ENCODE results near the gene PXDN. TPM values are rescaled to one million over a fixed set of nuclear protein-coding genes. Genes with fewer than 3 reads are reported as not detected.
"Not testable (repeated sequence)": the region's sequence is repeated elsewhere in the genome, so short reads cannot be mapped to it uniquely, and the experiment has no call there.

Gene PXDN
- total RNA-seq, 1 experiment from 2014 or later = 3.1 TPM

DNA sequence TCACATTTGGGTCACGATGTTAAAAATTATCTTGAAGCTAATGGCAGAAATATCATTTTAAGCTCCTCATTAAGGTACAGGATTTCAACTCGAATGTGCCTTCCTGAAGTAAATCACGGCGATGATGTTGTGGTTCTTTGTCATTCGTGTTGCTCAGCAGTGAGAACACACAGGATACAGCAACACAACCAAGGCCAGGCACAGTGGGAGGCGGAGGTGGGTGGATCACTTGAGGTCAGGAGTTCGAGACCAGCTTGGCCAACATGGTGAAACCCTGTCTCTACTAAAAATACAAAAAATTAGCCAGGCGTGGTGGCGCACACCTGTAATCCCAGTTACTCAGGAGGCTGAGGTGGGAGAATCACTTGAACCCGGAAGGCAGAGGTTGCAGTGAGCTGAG, 43.9 kb downstream of the PXDN start:
- DNase-seq (ENCODE audit: low read depth, low spot score); in situ Hi-C loops (cut with HindIII; ENCODE audit: low pct_unique_long_range_greater_than_20kb, low sequenced_read_pairs): not testable (repeated sequence)

DNA sequence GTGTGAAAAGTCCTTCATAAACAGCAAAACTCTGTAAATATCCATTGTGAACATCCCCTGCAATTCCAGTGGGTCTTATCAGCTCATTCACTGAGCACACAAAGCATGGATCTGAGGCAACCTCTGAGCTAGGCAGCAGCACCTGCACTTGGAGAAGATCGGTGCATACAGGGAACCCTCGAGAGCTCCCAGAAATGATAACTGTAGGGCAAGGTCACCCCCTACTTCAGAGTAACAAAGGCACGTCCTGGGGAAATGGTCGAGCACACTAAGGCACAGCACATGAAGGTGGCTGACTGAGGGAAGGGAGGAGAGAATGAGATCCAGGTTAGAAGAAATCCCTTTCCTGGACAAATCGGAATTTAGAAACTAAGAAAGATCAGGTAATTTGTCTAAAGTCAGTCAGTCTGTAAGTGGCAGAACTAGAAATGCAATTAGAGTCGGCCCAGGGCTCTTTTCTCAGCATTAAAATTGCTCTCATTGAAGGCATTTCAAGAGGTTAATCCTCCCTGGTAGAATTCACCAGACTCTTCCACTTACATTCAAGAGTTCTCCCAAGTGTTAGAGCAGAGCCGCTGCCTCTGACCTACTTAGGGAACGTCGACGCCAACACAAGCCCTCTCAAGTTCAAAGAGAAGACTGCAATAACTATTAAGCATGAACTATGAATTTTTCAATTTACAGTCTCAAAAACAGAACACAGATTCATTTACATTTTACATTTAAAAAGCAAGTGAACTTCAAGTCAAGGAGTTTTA, 45.9 kb downstream of the PXDN start:
- DNase-seq (ENCODE audit: low read depth, low spot score) = no peak

DNA sequence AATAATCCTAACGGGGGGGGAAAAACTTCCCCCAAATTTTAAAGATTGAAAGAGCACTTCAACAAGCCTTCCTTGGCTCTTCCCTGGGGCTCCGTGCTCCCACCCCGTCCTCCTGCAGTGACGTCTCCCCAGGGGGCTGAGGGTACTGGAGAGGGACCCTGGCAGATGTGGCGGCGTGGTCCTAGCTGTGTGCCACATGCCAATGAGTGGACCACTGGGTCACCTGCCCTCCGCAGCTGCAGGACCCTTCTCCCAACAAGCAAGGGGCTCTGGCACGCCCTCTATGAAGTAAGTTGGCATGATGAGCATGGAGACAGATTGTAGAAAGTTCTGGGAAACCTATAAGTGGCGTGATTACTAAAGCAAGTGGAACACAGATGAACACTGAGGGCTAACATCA, 46.7 kb downstream of the PXDN start:
- in situ Hi-C loops (cut with HindIII; ENCODE audit: low pct_unique_long_range_greater_than_20kb, low sequenced_read_pairs) = no loop called here
- DNase-seq (ENCODE audit: low read depth, low spot score) = no peak

More for the DNA sequence above, 45.9 kb downstream of the PXDN start:
- in situ Hi-C loops (cut with HindIII; ENCODE audit: low pct_unique_long_range_greater_than_20kb, low sequenced_read_pairs) = no loop called here

DNA sequence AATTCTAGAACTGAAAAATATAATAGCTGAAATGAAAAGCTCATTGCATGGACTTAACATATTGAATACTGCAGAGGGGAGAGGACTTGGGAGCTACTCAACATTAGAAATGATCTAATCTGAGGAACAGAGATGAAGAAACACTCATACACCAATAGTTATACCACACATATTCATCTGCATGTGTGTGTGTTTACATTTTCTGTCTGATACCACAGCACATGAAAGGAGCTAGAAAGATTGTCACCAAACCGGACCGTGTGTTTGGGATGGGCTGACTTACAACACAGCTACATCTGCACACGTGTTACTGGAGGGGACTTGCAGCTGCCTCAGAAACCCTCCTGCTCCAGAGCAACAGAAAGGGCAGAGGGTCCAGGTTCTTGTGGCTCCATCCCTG, 47.8 kb downstream of the PXDN start:
- in situ Hi-C loops (cut with HindIII; ENCODE audit: low pct_unique_long_range_greater_than_20kb, low sequenced_read_pairs) = no loop called here
- no peak for DNase-seq (ENCODE audit: low read depth, low spot score)

DNA sequence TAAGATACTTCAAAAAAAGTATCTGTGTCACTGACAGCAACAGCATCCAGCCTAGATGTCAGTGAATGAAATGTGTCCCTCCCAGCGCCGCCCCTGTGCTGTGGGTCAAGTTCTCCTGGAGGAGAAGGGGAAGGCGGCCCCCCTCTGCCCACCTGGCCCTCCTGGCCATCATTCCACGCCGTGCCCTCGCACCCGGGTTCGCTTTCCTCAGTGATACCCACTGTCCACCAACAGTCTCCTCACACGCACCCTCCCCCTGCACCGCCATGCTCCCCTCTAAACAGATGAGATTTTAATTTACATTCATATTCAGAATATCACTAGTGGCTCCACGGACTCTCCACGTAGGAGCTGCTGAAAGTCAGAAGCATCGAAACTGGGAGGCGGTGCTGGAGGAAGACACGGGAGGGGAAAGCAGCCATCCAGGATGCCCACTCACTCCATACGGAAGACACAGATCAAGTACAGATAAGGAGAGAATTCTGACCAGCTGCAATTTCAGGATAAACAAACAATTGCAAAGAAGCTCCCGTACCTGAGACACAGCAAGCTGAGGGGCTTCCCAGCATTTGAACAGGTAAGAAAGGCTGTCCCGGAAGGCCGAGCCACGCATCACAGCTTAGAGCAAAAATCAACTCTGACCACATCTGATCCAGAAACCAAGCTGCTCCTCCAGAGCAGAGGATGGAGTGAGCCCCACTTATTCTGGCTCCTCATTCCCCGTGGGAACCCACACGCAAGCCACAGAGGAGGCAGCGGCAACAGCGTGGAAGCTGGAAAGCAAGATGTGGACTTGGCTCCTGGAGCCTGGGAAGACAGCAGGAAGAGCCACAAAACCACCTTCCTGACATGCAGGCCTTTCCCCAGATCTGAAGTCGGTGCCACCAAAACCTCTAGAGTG, 49.7 kb downstream of the PXDN start:
- no peak for DNase-seq (ENCODE audit: low read depth, low spot score)
- in situ Hi-C loops (cut with HindIII; ENCODE audit: low pct_unique_long_range_greater_than_20kb, low sequenced_read_pairs) = no loop called here

DNA sequence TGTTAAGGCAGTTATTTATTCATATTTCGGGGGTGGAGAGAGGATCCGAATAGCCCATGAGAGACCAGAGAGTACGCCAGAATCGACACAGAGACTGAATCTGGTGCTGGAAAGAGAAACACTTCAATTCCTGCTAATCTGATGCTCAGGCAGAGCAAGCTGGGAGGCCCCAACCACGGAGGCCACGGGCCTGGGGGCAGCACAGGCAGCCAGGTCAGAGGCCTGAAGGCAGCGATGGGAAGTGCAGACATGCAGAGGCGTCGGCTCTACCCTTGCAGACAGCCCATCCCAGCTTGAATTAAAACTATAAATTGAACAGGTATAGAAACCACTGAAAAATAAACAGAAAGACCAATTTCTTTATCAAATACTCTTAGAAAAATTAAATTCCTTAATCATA, 50.6 kb downstream of the PXDN start:
- no peak for DNase-seq (ENCODE audit: low read depth, low spot score)
- in situ Hi-C loops (cut with HindIII; ENCODE audit: low pct_unique_long_range_greater_than_20kb, low sequenced_read_pairs) = no loop called here

- in situ Hi-C loops (cut with HindIII; ENCODE audit: low pct_unique_long_range_greater_than_20kb, low sequenced_read_pairs) = no loop called here
- DNase-seq (ENCODE audit: low read depth, low spot score) = no peak
Measured at GRCh38 chr2:1692342-1692741, 52.0 kb downstream of the PXDN start.

- no peak for DNase-seq (ENCODE audit: low read depth, low spot score)
- in situ Hi-C loops (cut with HindIII; ENCODE audit: low pct_unique_long_range_greater_than_20kb, low sequenced_read_pairs) = no loop called here
Measured at GRCh38 chr2:1691366-1691765, 52.9 kb downstream of the PXDN start.

GRCh38 chr2:1690056-1690775, 54.1 kb downstream of the PXDN start:
- DNase-seq (ENCODE audit: low read depth, low spot score) = no peak

GRCh38 chr2:1688859-1689258, 55.5 kb downstream of the PXDN start:
- in situ Hi-C loops (cut with HindIII; ENCODE audit: low pct_unique_long_range_greater_than_20kb, low sequenced_read_pairs) = no loop called here
- no peak for DNase-seq (ENCODE audit: low read depth, low spot score)

More at GRCh38 chr2:1690056-1690775, 54.1 kb downstream of the PXDN start:
- in situ Hi-C loops (cut with HindIII; ENCODE audit: low pct_unique_long_range_greater_than_20kb, low sequenced_read_pairs) = no loop called here

DNA sequence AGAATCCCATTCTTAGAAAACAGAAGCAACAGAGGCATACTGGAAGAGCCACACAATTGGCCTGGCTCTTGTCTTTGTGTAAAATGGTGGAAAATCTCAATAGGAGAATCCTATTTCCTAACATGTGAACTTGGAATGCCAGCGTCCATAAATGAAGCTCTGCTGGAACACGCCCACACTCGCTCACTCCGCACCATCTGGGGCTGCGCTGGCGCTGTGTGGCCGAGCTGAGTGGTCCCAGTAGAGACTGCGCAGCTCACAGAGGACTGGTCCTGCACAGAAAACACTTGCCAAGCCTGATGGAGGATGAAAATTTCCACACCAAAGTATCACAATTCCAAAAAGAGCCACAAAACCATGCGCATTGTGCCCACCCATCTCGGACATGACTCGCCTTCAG, 56.2 kb downstream of the PXDN start:
- no peak for DNase-seq (ENCODE audit: low read depth, low spot score)
- in situ Hi-C loops (cut with HindIII; ENCODE audit: low pct_unique_long_range_greater_than_20kb, low sequenced_read_pairs) = no loop called here

GRCh38 chr2:1687254-1687653, 57.1 kb downstream of the PXDN start:
- in situ Hi-C loops (cut with HindIII; ENCODE audit: low pct_unique_long_range_greater_than_20kb, low sequenced_read_pairs) = no loop called here
- no peak for DNase-seq (ENCODE audit: low read depth, low spot score)

- in situ Hi-C loops (cut with HindIII; ENCODE audit: low pct_unique_long_range_greater_than_20kb, low sequenced_read_pairs) = no loop called here
- DNase-seq (ENCODE audit: low read depth, low spot score) = no peak
Measured at GRCh38 chr2:1686784-1687105, 57.6 kb downstream of the PXDN start.

DNA sequence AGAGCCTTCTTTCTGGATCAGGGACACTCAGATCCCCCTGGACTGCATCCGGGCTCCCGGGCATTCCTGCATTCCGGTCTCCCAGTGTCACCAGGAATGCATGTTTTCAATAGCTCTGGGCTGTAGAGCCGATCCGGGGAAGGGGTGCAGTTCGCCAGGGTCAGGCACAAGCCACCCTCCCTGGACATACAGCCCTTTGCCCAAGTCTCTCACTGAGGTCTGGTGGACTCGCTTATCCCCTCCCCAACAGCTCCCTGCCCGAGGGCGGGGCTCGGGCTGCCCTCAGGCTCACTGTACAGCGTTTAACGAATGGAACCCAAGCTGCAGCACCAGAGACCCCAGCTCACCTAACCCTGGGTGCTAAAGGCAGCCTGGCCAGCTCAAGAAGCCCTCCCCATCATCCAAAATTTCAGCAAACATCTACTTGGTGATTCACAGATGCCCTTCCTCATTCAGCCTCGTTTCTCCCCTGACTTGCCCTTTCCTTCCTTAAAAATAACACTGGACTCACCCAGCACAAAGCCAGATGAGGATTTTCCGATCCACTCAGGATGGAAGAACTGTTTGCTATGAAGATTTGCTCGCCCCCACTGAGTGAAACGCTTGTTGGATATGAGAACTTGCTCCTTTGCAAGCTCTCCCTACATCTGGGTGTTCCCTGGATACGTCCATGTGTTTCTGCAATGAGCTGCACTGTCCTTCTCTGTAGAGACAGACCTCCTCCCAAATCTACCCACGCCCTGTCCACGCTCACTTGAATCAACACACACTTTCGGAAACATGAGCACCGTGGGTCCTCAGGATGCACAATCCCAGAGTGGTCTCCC, 58.1 kb downstream of the PXDN start:
- in situ Hi-C loops (cut with HindIII; ENCODE audit: low pct_unique_long_range_greater_than_20kb, low sequenced_read_pairs) = no loop called here

DNA sequence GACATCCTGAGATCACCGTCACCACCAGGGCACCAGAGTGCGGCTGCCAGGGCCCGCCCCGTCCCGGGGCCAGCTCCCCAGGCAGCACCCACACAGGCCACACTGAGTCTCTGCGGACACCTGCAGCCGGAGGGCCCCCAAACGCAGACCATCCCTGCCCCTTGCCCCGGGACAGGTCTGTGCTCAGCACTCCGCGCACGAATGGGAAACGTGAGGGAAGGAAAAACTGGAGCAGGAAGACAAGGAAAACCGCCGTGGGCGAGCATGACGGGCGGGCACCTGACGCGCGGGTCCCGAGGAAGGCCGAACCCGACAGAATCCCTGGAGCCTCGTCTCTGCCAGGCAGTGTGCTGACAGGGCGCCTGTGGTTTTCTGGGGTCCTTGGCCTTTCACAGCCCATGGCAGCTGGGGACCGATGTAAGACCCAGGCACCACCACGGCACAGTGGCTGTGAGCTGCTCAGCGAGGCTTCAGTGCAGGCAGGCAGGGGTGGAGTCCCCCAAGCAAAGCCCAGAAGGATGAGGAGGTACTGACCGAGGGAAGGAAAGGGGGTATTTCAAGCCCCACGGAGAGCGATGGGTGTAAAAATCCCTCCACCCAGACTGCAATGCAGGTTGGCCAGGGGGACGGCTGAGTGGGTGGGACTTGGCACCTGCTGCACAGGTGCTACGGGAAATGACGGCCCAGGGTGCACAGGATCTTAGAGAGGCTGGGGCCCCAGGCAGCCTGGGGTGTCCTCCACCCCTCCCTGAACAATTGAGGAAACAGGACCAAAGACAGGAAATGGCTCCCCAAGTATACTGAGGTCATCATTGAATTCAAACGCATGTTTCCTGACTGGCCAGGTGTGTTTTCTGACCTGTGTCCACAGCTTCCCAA, 59.0 kb downstream of the PXDN start:
- in situ Hi-C loops (cut with HindIII; ENCODE audit: low pct_unique_long_range_greater_than_20kb, low sequenced_read_pairs) = no loop called here
- DNase-seq (ENCODE audit: low read depth, low spot score) = no peak

More for the DNA sequence above, 58.1 kb downstream of the PXDN start:
- no peak for DNase-seq (ENCODE audit: low read depth, low spot score)

GRCh38 chr2:1683297-1683696, 61.0 kb downstream of the PXDN start:
- in situ Hi-C loops (cut with HindIII; ENCODE audit: low pct_unique_long_range_greater_than_20kb, low sequenced_read_pairs) = no loop called here
- DNase-seq (ENCODE audit: low read depth, low spot score) = no peak

DNA sequence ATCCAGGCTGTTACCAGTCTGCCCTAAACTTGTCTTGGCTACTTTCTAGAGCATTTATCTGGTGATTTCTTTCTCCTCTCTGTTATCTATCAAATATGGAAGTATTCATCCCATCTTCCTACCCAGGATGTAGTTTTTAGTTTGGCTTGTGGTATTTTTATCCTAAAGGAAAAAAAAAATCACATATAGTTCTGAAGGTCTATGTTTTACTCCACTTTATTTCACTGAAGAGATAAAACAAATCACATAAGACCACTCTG, 62.2 kb downstream of the PXDN start:
- in situ Hi-C loops (cut with HindIII; ENCODE audit: low pct_unique_long_range_greater_than_20kb, low sequenced_read_pairs) = no loop called here
- DNase-seq (ENCODE audit: low read depth, low spot score) = no peak
